ENCODE results near the gene NMT2. TPM values are rescaled to one million over a fixed set of nuclear protein-coding genes. Genes with fewer than 3 reads are reported as not detected.

The NMT2 gene
- total RNA-seq, 1 experiment from 2014 or later: 15.7 TPM

DNA sequence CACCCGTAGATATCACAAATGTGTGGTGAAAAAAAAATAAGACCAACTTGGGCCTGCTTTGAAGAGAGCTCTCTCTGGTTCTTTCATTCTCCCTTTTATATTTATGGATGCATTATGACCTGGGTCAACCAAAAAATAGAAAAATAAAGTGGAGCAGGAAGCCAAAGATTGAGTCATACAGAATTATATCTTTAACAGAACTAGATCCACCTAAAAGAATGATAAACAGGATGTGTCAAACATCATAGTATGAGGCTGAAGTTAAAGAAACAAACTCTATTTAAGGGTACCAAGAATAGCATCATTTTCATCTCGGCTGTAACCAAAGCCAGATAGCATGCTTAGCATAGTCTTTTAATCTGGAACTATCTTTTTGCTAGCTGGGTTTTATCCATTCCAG, 28.8 kb upstream of the NMT2 start:
- Histone ChIP-seq H3K4me1 (ENCODE audit: insufficient read depth, low read length, poor library complexity, severe bottlenecking) (peaks cover 19% of the 10 kb centered on the region), H3K4me3 (ENCODE audit: low read depth, low read length, poor library complexity, severe bottlenecking) (no peak overlapping the region), H3K36me3 (ENCODE audit: insufficient read depth, low read length, poor library complexity, severe bottlenecking) (no peaks in the 10 kb centered on the region), H3K9me3 (ENCODE audit: low read depth, low read length, poor library complexity, severe bottlenecking) (no peaks in the 10 kb centered on the region), H3K27me3 (replicated peaks; ENCODE audit: insufficient read depth, low read depth, low read length, poor library complexity) (no peaks in the 10 kb centered on the region), H3K27ac (ENCODE audit: low read depth, low read length, poor library complexity, severe bottlenecking) (no peak overlapping the region)
- POLR2A ChIA-PET (ENCODE audit: low non-redundant PET): interaction anchor here (0.6 kb wide), 1 partner anchor 9 kb away, joined by 3 read pairs; no protein-coding TSS in a partner anchor
- CTCF ChIA-PET: interaction anchor here (0.6 kb wide), 1 partner anchor 174 kb away, joined by 8 read pairs; the partner anchor contains the start of gene FAM171A1
- no peak for TF ChIP-seq EZH2 (IDR thresholded peaks at IDR 0.05; ENCODE audit: borderline replicate concordance, low read depth, low read length, poor library complexity, severe bottlenecking)
- TF ChIP-seq CTCF (conservative IDR thresholded peaks at IDR 0.05; ENCODE audit: low read depth, low read length): no peak
- no TSS peak for BruUV-seq (replicated peaks)
- intact Hi-C loops (cut with micrococcal nuclease; ENCODE audit: unreplicated experiment): no loop called here
- DNase-seq (ENCODE audit: low spot score): no peak

- H3K36me3 ChIP-seq (ENCODE audit: insufficient read depth, low read length, poor library complexity, severe bottlenecking): no peaks in the 10 kb centered on the region
- peaks cover 15% of the 10 kb centered on the region for H3K4me1 ChIP-seq (ENCODE audit: insufficient read depth, low read length, poor library complexity, severe bottlenecking)
- peak; percentile 42 for DNase-seq (ENCODE audit: low spot score)
- BruUV-seq (replicated peaks): no TSS peak
- no peaks in the 10 kb centered on the region for H3K9me3 ChIP-seq (ENCODE audit: low read depth, low read length, poor library complexity, severe bottlenecking)
- CTCF ChIA-PET: no interaction called here
- POLR2A ChIA-PET (ENCODE audit: low non-redundant PET): interaction anchor here (0.6 kb wide), 1 partner anchor 91 kb away, joined by 12 read pairs; no protein-coding TSS in a partner anchor
- no peak overlapping the region for H3K4me3 ChIP-seq (ENCODE audit: low read depth, low read length, poor library complexity, severe bottlenecking)
- no peaks in the 10 kb centered on the region for H3K27me3 ChIP-seq (replicated peaks; ENCODE audit: insufficient read depth, low read depth, low read length, poor library complexity)
- intact Hi-C loops (cut with micrococcal nuclease; ENCODE audit: unreplicated experiment): no loop called here
- no peak overlapping the region for H3K27ac ChIP-seq (ENCODE audit: low read depth, low read length, poor library complexity, severe bottlenecking)
- TF ChIP-seq CTCF (conservative IDR thresholded peaks at IDR 0.05; ENCODE audit: low read depth, low read length): no peak
These were observed 27.7 kb upstream of the NMT2 start for GRCh38 chr10:15196021-15196834.

GRCh38 chr10:15189133-15189885, 20.8 kb upstream of the NMT2 start:
- CTCF ChIA-PET: no interaction called here

More at GRCh38 chr10:15189133-15189885, 20.8 kb upstream of the NMT2 start:
- Histone ChIP-seq H3K27ac (ENCODE audit: low read depth, low read length, poor library complexity, severe bottlenecking) (no peak overlapping the region), H3K4me1 (ENCODE audit: insufficient read depth, low read length, poor library complexity, severe bottlenecking) (no peaks in the 10 kb centered on the region), H3K36me3 (ENCODE audit: insufficient read depth, low read length, poor library complexity, severe bottlenecking) (no peaks in the 10 kb centered on the region), H3K9me3 (ENCODE audit: low read depth, low read length, poor library complexity, severe bottlenecking) (no peaks in the 10 kb centered on the region), H3K27me3 (replicated peaks; ENCODE audit: insufficient read depth, low read depth, low read length, poor library complexity) (no peaks in the 10 kb centered on the region), H3K4me3 (ENCODE audit: low read depth, low read length, poor library complexity, severe bottlenecking) (no peak overlapping the region)
- intact Hi-C loops (cut with micrococcal nuclease; ENCODE audit: unreplicated experiment): no loop called here
- no TSS peak for BruUV-seq (replicated peaks)
- DNase-seq (ENCODE audit: low spot score): no peak
- TF ChIP-seq EZH2 (IDR thresholded peaks at IDR 0.05; ENCODE audit: borderline replicate concordance, low read depth, low read length, poor library complexity, severe bottlenecking) (no peak), CTCF (conservative IDR thresholded peaks at IDR 0.05; ENCODE audit: low read depth, low read length) (no peak)
- POLR2A ChIA-PET (ENCODE audit: low non-redundant PET): interaction anchor here (0.5 kb wide), 1 partner anchor 49 kb away, joined by 3 read pairs; no protein-coding TSS in a partner anchor
